Astrocyte (in vitro differentiated cells and primary cell): Measurements from ENCODE around the gene LMOD3. TPM values are rescaled to one million over a fixed set of nuclear protein-coding genes. Genes with fewer than 3 reads are reported as not detected.

Experiments used
- DNase-seq: peaks from one replicate; pipeline ENCODE4 v3.0.0-alpha.2; 2010; ENCODE audit warnings: low read depth
- FAIRE-seq: peaks from 2 replicates; lab custom pipeline; 2011; peaks lifted over from hg19 to GRCh38; lab: Jason Lieb, UNC
- H2AFZ ChIP-seq: 2 replicates; pipeline ENCODE4 v1.6.0; 2012; ENCODE audit warnings: low read depth, low read length, inconsistent platforms
- H3K27ac ChIP-seq: 2 replicates; pipeline ENCODE4 v1.5.1; 2011; ENCODE audit warnings: low read depth, low read length, inconsistent platforms
- H3K27me3 ChIP-seq: 2 replicates; pipeline ENCODE4 v1.6.0; 2011; ENCODE audit warnings: low read length, inconsistent platforms; ENCODE audit not compliant: insufficient read depth
- H3K36me3 ChIP-seq: 2 replicates; pipeline ENCODE4 v1.5.1; 2011; ENCODE audit warnings: low read length, inconsistent platforms; ENCODE audit not compliant: insufficient read depth
- H3K4me1 ChIP-seq: 2 replicates; pipeline ENCODE4 v1.5.1; 2011; ENCODE audit warnings: low read length, inconsistent platforms; ENCODE audit not compliant: insufficient read depth
- H3K4me2 ChIP-seq: 2 replicates; pipeline ENCODE4 v1.6.0; 2012; ENCODE audit warnings: low read length, inconsistent platforms
- H3K4me3 ChIP-seq: 2 replicates; pipeline ENCODE4 v1.5.1; 2011; ENCODE audit warnings: low read depth, mild to moderate bottlenecking, low read length, inconsistent platforms; ENCODE audit not compliant: insufficient read depth
- H3K79me2 ChIP-seq: 2 replicates; pipeline ENCODE4 v1.6.0; 2012; ENCODE audit warnings: mild to moderate bottlenecking, low read length, inconsistent platforms; ENCODE audit not compliant: insufficient read depth
- H3K9ac ChIP-seq: 2 replicates; pipeline ENCODE4 v1.6.0; 2012; ENCODE audit warnings: mild to moderate bottlenecking, low read length, inconsistent platforms
- H3K9me3 ChIP-seq: 2 replicates; pipeline ENCODE4 v1.5.1; 2012; ENCODE audit warnings: low read depth, mild to moderate bottlenecking, low read length, inconsistent platforms; ENCODE audit not compliant: insufficient read depth
- H4K20me1 ChIP-seq: 2 replicates; pipeline ENCODE4 v1.6.0; 2012; ENCODE audit warnings: low read length, inconsistent platforms; ENCODE audit not compliant: insufficient read depth
- H3K27ac Mint-ChIP-seq: one replicate; pipeline ENCODE4 v1.8.0; 2021; ENCODE audit warnings: mild to moderate bottlenecking, mixed read lengths; ENCODE audit not compliant: unreplicated experiment
- H3K27me3 Mint-ChIP-seq: one replicate; pipeline ENCODE4 v1.8.0; 2021; ENCODE audit warnings: low read depth, mixed read lengths; ENCODE audit not compliant: unreplicated experiment
- H3K36me3 Mint-ChIP-seq: one replicate; pipeline ENCODE4 v1.8.0; 2021; ENCODE audit warnings: low read depth, mixed read lengths; ENCODE audit not compliant: unreplicated experiment
- H3K4me1 Mint-ChIP-seq: one replicate; pipeline ENCODE4 v1.8.0; 2021; ENCODE audit warnings: low read depth, mixed read lengths; ENCODE audit not compliant: unreplicated experiment
- H3K4me3 Mint-ChIP-seq: one replicate; pipeline ENCODE4 v1.8.0; 2021; ENCODE audit warnings: mild to moderate bottlenecking, moderate library complexity, mixed read lengths; ENCODE audit not compliant: unreplicated experiment
- H3K9me3 Mint-ChIP-seq: one replicate; pipeline ENCODE4 v1.8.0; 2021; ENCODE audit warnings: mild to moderate bottlenecking, mixed read lengths; ENCODE audit not compliant: unreplicated experiment
- EZH2 ChIP-seq: IDR thresholded peaks from 2 replicates; pipeline ENCODE4 v1.6.1; 2012; ENCODE audit warnings: mild to moderate bottlenecking, low read length, inconsistent platforms; ENCODE audit not compliant: insufficient read depth
- total RNA-seq: library from RNA; stranded (reverse); gene quantifications from 2 replicates; pipeline ENCODE4 v1.2.1, GENCODE V29; 2021
- TF ChIP-seq, protein P1 (sequence below): IDR thresholded peaks from 2 replicates; pipeline ENCODE4 v1.5.1; 2011; ENCODE audit warnings: low read depth, mild to moderate bottlenecking, inconsistent platforms, low read length, moderate library complexity; ENCODE audit not compliant: insufficient read depth

The LMOD3 gene
- total RNA-seq, 1 donor from 2014 or later = 0.07 TPM

- peak within 1 kb of the TSS; percentile 97 for H3K4me3 Mint-ChIP-seq
These were observed 37.8 kb downstream of the LMOD3 start, which contains the start of gene ARL6IP5 for GRCh38 chr3:69084326-69085167. TSS of gene ARL6IP5 (plus strand) at chr3:69084937. CDS start at chr3:69085048, 111 bp downstream.

DNA sequence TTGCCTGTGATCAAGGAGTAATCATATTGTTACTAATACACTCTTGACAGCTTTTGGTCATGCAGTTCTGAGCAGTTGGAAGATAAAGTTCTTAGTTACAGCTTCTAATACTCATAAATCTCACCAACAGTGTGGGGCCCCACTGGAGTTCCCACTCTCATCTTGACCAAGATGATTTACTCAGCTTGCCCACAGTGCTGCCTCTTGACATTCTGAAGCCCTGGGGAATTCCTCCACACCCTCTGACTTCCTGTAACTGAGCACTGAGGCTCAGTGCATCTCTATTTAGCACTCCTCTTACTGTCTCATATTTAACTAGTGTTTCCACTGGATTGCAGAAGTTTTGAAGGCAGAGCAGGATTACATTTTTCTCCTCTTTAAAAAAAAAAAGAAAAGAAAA is 39.6 kb downstream of the LMOD3 start:
- peaks cover under 1% of the 10 kb centered on the region for H3K36me3 Mint-ChIP-seq
- H3K4me1 Mint-ChIP-seq = peaks cover 36% of the 10 kb centered on the region
- H3K27ac Mint-ChIP-seq = peak overlapping the region; percentile 95
- H3K4me3 Mint-ChIP-seq = peak overlapping the region; percentile 70
- no peaks in the 10 kb centered on the region for H3K36me3 ChIP-seq
- peaks cover 55% of the 10 kb centered on the region for H3K4me1 ChIP-seq
- H3K9me3 Mint-ChIP-seq = no peaks in the 10 kb centered on the region
- TF ChIP-seq, protein P1, sequence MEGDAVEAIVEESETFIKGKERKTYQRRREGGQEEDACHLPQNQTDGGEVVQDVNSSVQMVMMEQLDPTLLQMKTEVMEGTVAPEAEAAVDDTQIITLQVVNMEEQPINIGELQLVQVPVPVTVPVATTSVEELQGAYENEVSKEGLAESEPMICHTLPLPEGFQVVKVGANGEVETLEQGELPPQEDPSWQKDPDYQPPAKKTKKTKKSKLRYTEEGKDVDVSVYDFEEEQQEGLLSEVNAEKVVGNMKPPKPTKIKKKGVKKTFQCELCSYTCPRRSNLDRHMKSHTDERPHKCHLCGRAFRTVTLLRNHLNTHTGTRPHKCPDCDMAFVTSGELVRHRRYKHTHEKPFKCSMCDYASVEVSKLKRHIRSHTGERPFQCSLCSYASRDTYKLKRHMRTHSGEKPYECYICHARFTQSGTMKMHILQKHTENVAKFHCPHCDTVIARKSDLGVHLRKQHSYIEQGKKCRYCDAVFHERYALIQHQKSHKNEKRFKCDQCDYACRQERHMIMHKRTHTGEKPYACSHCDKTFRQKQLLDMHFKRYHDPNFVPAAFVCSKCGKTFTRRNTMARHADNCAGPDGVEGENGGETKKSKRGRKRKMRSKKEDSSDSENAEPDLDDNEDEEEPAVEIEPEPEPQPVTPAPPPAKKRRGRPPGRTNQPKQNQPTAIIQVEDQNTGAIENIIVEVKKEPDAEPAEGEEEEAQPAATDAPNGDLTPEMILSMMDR = no peak
- no peak for TF ChIP-seq EZH2
- peaks cover 49% of the 10 kb centered on the region for H3K79me2 ChIP-seq
- H3K9me3 ChIP-seq = no peaks in the 10 kb centered on the region
- peak overlapping the region; percentile 89 for H3K4me2 ChIP-seq
- H4K20me1 ChIP-seq = peaks cover 15% of the 10 kb centered on the region
- DNase-seq (peak; percentile 82), FAIRE-seq (no peak)
- no peak overlapping the region for H2AFZ ChIP-seq
- no peaks in the 10 kb centered on the region for H3K27me3 Mint-ChIP-seq
- peak overlapping the region; percentile 38 for H3K9ac ChIP-seq
- no peak overlapping the region for H3K4me3 ChIP-seq
- H3K27ac ChIP-seq = peak overlapping the region; percentile 56
- no peaks in the 10 kb centered on the region for H3K27me3 ChIP-seq

More at GRCh38 chr3:69084326-69085167, 37.8 kb downstream of the LMOD3 start, which contains the start of gene ARL6IP5:
- Mint-ChIP-seq H3K36me3 (peaks cover 4% of the 10 kb centered on the region), H3K4me1 (peaks cover 46% of the 10 kb centered on the region), H3K27ac (peak within 1 kb of the TSS; percentile 95), H3K27me3 (no peaks in the 10 kb centered on the region), H3K9me3 (no peaks in the 10 kb centered on the region)
- Histone ChIP-seq H3K27me3 (no peaks in the 10 kb centered on the region), H3K36me3 (no peaks in the 10 kb centered on the region), H3K4me3 (peak within 1 kb of the TSS; percentile 98), H3K9me3 (no peaks in the 10 kb centered on the region), H3K4me2 (peak within 1 kb of the TSS; percentile 89), H3K27ac (peak within 1 kb of the TSS; percentile 92), H3K4me1 (peaks cover 58% of the 10 kb centered on the region), H4K20me1 (peaks cover 24% of the 10 kb centered on the region), H3K9ac (peak within 1 kb of the TSS; percentile 94), H2AFZ (peak within 1 kb of the TSS; percentile 91), H3K79me2 (peaks cover 48% of the 10 kb centered on the region)
- FAIRE-seq = peak; percentile 84
- no peak for TF ChIP-seq EZH2
- TF ChIP-seq, protein P1 = no peak
- DNase-seq = peak; percentile 89

DNA sequence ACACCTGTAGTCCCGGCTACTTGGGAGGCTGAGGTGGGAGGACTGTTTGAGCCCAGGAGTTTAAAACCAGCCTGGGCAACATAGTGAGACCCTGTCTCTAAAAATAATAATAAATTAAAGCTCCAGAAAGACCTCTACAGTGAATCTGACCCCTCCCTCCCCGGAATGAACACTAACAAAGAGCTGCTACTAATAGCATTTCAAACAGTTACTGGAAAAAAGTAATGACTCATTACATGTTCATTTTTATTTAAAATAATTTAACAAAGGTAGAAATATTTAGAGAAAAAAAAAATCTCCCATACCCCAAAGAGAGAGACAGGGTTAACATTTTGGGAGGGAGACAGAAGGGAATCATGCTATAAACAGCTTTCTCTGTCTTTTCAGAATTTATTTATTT is 40.0 kb downstream of the LMOD3 start:
- no peaks in the 10 kb centered on the region for H3K27me3 Mint-ChIP-seq
- H3K9me3 Mint-ChIP-seq = no peaks in the 10 kb centered on the region
- peak overlapping the region; percentile 38 for H3K9ac ChIP-seq
- peak overlapping the region; percentile 95 for H3K27ac Mint-ChIP-seq
- FAIRE-seq (no peak), DNase-seq (no peak)
- peaks cover 39% of the 10 kb centered on the region for H3K4me1 Mint-ChIP-seq
- peak overlapping the region; percentile 56 for H3K27ac ChIP-seq
- TF ChIP-seq, protein P1 = no peak
- no peak for TF ChIP-seq EZH2
- no peaks in the 10 kb centered on the region for H3K27me3 ChIP-seq
- peak overlapping the region; percentile 89 for H3K4me2 ChIP-seq
- H3K4me3 ChIP-seq = no peak overlapping the region
- H4K20me1 ChIP-seq = peaks cover 12% of the 10 kb centered on the region
- peaks cover 2% of the 10 kb centered on the region for H3K36me3 Mint-ChIP-seq
- peaks cover 52% of the 10 kb centered on the region for H3K4me1 ChIP-seq
- H3K36me3 ChIP-seq = no peaks in the 10 kb centered on the region
- H2AFZ ChIP-seq = no peak overlapping the region
- peaks cover 49% of the 10 kb centered on the region for H3K79me2 ChIP-seq
- peak overlapping the region; percentile 70 for H3K4me3 Mint-ChIP-seq
- H3K9me3 ChIP-seq = no peaks in the 10 kb centered on the region
